HG03045 (cell line): ENCODE measurements around the gene CYP26C1.

Source experiments
- ATAC-seq: cut with Tn5 transposase; IDR thresholded peaks from one replicate; pipeline ENCODE4 v1.9.1; 2021; ENCODE audit warnings: mild to moderate bottlenecking, moderate library complexity; ENCODE audit not compliant: unreplicated experiment

CYP26C1 gene

DNA sequence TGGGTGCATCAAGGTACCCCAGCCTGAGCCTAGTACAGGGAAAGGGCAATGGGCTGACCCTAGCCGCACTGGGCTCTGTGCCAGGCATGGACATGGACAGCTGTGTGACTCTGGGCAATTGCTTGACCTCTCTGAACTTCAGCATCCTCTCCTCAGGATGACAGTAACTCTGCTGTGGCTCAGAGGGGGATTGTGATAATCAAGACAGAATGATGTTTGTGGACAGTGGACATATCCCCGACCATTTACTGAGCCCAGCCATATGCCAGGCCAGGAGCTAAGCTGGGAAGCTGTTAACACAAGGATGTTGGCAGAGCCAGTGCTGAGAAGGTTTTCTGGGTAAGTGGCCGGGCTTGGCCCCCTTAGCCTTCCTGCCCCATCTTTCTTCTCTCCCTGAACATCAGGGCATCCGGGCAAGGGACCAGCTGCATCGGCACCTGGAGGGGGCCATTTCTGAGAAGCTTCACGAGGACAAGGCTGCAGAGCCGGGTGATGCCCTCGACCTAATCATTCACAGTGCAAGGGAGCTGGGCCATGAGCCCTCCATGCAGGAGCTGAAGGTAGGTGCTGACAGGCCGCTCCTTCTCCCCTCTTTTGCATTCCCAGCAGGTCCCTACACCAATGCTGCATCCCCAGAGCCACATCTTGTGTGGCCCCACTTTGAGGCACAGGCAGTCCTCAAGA lies 3.5 kb downstream of the CYP26C1 start:
- ATAC-seq = no peak

DNA sequence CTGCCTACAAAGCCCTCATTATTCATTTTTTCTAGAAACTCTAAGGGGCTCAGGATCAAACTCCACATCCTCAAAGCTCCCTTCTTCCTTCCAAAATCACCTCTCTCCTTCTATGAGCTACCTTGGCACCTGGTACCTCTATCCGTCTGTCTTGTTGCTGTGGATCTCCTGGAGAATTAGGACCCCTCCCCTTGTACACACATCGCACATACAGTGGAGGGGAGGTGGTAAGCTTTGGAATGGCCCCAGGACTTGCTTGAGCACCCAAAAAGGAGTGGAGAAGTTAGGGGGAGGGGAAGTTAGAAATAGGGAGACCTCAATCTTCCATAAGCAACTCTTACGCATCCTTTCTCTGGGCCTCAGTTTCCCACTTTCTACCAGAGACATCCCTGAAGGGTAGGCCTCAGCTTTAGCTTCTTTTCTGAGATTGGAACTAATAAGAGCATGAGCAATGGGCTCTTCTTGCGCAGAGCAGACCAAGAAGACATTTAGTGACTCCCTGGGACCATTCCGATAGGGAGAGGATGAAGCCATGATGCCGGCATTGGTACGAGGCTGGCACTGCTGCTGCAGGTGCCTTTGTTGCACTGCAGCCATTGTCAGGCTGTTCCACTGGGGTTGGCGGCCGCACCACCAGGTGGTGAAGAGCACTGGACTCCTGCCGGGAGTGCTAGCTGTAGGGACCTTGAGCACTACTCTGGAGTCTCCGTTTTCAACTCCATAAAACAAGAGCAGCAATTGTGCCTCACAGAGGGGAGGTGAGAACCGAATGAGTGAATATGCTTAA lies 4.5 kb downstream of the CYP26C1 start:
- no peak for ATAC-seq

DNA sequence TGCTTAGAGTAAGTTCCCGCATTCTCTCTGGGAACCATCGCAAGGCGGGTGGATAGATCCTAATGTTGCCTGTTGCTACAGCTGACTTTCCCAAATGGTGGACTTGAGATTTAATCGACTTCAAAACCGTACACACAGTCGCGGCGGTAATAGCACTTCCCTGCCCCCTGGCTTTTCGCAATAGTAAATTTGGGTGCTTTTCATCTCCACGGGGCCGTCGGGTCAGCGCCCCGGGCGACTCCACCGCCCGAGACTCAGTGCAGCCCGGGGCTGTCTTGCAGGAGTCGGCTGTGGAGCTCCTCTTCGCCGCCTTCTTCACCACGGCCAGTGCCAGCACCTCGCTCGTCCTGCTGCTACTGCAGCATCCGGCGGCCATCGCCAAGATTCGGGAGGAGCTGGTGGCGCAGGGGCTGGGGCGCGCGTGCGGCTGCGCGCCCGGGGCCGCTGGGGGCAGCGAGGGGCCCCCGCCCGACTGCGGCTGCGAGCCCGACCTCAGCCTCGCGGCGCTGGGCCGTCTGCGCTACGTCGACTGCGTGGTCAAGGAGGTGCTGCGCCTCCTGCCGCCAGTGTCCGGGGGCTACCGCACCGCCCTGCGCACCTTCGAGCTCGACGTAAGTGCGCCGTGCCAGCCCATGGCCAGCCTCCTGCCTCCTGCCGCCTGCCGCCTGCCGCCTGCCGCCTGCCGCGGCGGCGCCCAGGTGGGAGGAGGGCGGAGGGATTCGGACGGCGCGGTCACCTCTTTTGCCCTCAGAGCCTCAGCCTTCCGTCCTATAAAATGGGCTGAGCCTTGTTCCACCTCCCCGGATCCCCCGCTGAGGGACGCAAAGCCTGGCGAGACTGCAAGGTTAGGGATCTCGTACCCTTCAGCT lies 5.3 kb downstream of the CYP26C1 start:
- no peak for ATAC-seq

DNA sequence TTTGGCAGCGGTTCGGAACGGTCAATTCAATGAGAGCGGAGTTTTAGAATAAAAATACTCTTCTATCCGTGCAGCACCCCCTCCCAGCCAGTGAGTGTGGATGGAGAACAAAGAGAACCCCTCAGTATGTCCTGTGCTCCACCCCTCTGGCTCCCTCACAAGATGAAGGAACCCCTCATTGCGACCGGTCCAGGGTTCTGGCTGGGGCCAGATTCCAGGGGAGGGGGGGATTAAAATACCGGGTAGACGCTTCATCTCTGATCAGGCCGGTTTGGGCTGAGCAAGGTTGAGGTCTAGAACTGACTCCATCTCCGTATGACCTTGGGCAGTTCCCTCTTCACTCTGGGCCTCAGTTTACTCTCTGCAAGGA lies 5.9 kb downstream of the CYP26C1 start:
- no peak for ATAC-seq

DNA sequence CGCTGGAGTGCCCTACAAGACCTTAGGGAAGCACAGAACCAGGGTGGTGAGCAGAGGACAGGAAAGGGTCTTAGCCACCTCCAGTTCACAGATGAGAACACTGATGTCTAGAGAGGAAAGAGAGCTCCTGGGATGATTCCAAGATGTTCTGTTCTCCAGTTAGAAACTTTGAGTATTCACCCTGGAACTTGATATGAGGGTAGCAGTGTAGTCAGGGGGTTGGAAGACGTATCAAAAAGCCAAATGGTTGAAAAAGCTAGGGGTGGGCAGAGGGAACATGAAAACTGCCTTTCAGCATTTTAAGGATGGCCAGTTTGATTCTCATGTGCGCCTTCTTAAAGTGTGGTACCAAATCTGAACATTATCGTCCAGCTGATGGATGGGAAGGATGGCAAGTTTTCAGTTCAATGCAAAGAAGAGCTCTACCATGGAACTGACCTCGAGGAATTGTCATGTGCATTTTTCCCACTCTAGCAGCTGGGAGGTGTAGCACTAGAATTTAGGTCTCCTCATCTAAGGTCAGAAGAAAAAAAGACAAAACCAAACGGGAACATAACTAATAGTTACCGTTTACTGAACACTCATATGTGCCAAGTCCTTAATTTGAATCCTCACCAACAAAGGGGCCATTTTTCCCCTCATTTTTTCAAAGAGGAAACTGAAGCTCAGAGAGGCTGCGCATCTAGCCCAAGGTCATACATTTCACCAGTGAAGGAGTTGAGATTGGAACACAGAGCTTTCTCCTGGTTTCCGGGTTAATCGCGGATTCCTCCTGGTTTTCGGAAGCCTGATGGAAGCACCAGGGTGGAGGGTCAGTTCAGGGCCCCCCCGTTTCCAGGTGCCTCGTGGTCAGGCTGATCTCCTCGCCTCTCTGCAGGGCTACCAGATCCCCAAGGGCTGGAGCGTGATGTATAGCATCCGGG lies 7.1 kb downstream of the CYP26C1 start:
- ATAC-seq = no peak

DNA sequence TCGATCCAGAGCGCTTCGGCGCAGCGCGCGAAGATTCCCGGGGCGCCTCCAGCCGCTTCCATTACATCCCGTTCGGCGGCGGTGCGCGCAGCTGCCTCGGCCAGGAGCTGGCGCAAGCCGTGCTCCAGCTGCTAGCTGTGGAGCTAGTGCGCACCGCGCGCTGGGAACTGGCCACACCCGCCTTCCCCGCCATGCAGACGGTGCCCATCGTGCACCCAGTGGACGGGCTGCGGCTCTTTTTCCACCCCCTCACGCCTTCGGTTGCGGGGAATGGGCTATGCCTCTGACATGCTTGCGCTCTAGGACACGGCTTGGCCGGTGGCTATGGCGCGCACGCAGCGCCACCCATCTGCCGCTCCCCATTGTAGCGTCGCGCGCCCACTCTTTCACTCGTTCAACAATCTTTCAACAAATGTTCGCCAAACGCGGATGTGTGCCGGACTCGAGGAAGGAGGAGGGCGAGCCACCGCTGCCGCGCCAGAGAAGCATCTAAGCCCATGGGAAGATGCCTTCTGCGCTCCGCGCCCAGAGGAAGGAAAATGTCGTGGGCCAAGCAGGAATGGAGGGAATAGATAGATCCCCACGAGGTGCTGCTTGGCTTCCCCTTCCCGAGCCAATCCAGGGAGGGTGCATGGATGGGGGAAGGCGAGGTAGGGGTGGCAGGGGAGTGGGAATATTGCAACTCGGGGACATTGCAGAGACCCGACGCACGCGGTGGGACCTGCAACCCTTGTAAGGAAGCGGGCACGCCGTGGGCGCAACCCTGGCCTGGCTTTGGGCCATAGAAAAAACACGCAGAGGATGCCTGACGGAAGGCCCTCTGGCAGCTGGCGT lies 8.0 kb downstream of the CYP26C1 start:
- ATAC-seq = no peak

DNA sequence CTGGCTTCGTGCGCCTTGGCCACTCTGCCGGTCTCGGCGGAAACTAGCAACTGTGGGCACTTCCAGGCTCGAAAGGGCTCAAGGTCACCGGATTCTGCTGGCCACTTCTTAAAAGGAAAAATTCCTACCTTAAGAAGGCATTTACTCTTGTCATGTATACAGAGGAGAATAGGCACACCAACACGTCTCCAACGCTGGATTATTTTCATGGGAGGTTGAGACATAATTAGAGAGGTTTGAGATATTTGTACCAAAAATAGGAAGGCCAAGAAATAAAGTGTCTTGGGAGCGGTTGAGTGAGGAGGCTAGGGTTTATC lies 8.6 kb downstream of the CYP26C1 start:
- ATAC-seq = no peak

DNA sequence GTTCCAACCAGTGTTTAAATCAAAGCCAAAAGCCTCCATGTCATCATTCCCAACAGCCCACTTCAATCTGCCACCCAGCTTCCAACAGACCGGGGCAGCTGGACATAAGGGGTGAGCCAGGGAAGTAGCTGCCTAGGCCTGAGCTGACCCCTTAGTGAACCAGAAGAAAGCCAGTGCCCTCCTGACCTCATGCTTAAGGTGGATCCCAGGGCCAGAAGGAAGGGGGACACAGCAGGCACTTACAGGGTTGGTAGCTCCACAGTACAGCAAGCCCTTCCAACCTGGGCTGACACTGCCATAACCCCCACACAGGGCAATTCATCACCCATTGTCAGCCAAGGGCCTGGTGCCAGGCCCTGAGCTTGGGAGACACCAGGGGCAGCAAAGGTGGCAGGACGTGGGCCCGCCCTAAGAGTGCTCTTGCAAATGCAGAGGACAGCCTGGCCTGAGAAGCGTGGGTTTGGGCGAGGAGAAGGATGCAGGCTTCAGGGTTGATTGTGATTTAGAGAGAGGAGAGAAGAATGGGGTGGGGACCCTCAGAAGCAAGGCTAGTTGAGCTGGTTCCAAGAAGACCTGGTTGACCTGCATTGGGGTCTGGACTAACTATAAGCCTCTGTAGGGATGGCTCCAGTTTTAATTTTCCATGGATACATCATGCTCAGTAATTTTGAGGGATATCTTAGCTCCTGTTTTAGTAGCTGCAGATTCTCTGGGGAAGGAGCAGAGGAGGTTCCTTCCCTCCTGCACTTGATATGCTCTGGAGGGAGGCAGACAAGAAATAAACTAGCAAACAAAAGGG lies 10.0 kb downstream of the CYP26C1 start:
- ATAC-seq = no peak

DNA sequence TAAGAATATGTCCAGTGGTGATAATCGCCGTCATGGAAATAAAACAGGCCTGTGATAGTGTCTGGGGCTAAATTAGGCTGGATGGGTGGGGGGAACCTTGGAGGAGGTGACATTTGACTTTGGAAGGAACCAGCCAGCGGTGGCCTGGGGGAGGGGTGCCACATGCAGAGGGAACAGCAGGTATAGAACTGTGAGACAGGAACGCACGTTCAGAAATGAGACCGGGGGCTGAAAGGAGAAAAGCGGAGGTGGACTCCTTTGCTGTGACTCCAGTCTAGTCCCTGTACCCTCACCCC lies 10.5 kb downstream of the CYP26C1 start:
- ATAC-seq = no peak

DNA sequence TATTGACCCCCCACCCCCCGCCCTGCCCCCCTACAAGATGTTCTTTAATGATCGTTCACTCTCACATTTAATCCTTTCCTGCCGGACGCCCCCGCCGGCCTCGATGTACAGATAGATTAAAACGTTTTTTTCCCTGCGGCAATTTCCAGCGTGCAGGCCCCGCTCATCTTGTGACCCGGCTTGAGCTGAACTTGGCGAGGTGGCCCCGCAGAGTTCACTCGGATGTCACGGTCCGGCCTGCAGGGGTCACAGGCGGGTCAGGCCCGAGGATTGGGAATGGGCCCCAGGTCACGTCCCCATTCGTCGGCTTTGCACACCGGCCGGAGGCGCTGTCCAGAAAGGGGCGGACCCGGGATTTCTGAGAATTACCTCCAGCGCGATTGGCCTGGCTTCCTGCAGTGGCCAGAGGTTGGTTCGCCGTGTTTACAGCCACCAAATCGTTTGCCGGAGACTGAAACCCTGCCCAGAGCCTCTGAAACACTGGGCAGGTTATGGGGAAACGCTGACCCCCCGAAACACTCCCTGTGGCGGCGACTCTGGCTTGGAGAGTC lies 11.2 kb downstream of the CYP26C1 start:
- ATAC-seq = no peak

DNA sequence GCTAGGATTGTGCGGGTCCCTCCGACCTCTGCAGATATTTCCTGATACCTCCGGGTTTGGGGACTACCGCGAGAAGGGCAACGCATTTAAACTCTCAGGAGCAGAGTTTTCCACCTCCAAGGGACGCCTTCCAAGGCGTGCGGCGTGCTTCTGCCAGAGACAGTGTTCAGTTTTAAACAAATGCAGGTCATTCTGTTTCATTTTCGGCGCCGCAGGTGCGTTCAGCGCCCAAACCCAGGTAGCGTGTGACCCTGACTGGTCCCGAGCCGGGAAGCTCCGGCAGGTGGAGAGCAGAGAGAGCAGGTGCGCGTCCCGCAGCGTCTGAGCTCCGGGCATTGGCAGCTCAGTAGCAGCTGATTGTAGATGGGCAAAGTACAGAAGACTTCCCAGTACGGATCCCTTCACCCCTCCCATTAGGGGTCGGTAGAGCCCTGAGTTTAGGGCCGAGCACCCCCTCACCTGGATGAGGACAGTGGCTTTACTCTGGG lies 11.7 kb downstream of the CYP26C1 start:
- no peak for ATAC-seq

DNA sequence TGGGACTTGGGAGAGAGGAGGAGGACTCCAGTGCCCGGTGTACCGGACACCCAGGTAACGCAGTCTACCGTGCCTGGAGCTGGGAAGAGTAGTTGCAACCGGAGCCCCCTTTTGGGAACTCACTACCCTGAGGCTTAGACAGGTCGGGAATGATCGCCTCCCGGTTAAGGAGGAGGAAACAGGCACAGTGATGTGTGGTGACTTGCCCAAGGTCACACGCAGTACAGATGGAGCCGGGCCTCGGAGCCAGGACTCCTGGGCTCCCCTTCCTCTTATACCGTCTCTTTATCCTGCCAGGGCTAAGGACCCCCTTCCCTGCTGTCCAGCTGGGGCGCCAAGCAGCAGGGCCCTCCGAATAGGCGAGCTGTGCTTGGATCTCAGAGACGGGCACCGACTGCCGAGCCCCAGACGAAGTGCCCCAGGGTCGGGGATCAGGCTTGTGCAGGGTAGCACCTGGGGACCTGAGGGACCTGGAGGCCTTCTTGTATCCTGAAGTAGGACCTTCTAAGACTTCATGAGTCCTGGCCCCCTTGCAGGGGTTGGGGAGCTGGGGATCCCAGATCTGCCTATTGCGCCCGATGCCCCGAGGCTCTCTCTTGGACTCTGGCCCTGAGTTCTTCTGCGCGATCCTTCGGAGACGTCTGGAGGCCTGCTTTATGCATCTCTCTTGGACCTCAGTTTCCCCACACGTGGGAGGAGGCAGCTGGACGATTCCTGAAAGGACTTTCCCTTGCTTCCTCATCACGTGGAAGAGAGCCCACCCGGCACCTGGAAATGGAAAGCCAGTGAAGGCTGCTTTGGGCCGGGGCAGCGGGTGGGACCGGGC lies 12.3 kb downstream of the CYP26C1 start:
- no peak for ATAC-seq

DNA sequence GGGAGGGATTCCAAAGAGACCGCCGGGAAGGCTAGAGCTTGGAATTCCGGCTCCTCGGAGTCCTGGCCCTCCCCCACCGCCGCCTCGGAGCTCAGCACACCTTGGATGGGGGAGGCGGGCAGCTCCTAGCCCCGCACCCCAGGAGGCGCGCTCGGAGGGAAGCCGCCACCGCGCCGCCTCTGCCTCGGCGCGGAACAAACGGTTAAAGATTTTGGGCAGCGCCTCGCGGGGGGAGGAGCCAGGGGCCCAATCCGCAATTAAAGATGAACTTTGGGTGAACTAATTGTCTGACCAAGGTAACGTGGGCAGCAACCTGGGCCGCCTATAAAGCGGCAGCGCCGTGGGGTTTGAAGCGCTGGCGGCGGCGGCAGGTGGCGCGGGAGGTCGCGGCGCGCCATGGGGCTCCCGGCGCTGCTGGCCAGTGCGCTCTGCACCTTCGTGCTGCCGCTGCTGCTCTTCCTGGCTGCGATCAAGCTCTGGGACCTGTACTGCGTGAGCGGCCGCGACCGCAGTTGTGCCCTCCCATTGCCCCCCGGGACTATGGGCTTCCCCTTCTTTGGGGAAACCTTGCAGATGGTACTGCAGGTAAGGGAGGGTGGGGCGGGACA lies 13.0 kb downstream of the CYP26C1 start, which contains the start of gene CYP26A1:
Gene CYP26A1 (plus strand): TSS at position 355 of the 608 bp plus-strand sequence. CDS start 42 bp downstream, at position 397.
- no peak for ATAC-seq

DNA sequence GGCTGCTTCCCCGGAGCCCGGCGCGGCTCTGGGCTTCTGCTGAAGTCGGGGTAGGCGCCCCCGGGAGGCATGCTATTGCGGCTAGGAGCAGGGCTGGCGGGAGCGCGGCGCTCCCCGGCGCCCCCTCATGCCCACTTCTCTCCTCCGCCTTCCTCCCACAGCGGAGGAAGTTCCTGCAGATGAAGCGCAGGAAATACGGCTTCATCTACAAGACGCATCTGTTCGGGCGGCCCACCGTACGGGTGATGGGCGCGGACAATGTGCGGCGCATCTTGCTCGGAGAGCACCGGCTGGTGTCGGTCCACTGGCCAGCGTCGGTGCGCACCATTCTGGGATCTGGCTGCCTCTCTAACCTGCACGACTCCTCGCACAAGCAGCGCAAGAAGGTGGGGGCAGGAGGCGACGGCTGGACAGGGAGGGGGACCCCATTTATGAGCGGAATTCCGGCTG lies 13.6 kb downstream of the CYP26C1 start:
- no peak for ATAC-seq

DNA sequence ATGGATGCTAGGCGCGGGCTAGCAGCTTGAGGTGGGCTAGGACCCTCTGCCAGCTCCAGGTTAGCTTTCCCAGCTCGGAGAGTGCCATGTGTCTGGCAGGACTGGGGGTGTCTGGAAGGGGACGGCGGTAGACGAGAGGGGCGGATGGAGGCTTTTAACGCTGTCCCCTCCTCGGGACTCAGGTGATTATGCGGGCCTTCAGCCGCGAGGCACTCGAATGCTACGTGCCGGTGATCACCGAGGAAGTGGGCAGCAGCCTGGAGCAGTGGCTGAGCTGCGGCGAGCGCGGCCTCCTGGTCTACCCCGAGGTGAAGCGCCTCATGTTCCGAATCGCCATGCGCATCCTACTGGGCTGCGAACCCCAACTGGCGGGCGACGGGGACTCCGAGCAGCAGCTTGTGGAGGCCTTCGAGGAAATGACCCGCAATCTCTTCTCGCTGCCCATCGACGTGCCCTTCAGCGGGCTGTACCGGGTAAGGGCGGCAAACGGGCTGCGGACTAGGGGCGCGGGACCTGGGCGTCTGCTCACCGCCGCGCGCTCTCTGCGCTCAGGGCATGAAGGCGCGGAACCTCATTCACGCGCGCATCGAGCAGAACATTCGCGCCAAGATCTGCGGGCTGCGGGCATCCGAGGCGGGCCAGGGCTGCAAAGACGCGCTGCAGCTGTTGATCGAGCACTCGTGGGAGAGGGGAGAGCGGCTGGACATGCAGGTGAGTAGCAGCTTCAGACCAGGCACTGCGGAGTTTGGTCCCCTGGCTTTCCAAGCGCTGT lies 14.2 kb downstream of the CYP26C1 start:
- ATAC-seq = no peak

DNA sequence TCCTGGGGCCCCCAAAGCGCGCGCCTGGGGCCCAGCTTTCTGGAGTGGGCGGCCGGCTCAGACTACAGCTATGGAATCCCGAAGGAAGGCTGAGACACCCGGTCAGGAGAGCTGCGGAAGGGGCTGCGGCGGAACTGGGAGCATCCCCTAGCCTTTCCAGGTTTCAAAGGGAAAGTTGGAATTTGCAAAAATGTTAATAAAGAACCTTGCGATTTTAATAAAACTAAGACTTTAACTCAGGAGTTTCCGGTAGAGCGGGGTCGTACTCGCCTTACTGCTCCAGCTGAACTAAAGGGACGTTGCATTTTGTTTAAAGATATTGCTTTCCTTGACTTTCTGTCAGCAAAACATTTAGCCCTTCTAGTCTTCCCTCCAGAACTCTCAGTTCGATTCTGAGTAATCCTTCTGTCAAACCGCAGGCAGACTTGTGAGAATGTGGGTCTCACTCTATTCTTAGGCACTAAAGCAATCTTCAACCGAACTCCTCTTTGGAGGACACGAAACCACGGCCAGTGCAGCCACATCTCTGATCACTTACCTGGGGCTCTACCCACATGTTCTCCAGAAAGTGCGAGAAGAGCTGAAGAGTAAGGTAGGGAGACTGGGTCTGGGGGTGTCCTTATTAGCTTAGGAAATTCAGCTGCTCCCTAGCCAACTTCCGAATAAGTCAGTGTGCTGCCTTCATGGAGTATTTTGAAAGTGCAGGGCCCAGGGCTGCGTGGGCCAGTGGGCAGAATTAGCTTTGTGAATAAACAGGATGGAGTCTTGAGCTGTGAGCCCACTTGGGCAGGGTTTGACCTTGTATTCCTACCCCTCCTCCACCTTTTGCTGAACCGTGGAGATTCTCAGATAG lies 15.0 kb downstream of the CYP26C1 start:
- no peak for ATAC-seq
